Amniotic stem cell (primary cell): Measurements from ENCODE around the gene HSF2BP.
"Not testable (repeated sequence)": the region's sequence is repeated elsewhere in the genome, so short reads cannot be mapped to it uniquely, and the experiment has no call there.

ENCODE experiments used
- DNase-seq: peaks from one replicate; lab custom pipeline; 2025; lab: John Stamatoyannopoulos, UW

HSF2BP gene

GRCh38 chr21:43687566-43688399, 28.5 kb upstream of the HSF2BP start:
- DNase-seq, result no peak

GRCh38 chr21:43686811-43687565, 27.7 kb upstream of the HSF2BP start:
- DNase-seq, result no peak

DNA sequence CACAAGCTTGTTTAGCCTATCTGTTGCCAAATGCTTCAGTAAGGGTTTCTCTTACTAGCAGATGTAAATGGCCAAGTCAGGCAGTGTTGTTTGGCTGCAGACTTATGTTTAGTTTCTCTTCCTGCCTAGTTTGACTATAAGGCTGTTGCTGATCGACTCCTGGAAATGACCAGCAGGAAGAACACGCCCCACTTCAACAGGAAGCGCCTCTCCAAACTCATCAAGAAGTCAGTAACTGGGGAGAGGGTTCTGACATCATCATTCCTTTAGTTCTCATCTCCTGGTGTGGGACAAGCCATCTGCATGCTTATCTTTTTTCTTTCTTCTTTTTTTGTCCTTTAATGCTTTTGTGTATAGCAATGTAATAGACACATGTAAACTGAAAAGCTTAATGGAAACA, 25.1 kb upstream of the HSF2BP start:
- no peak for DNase-seq

DNA sequence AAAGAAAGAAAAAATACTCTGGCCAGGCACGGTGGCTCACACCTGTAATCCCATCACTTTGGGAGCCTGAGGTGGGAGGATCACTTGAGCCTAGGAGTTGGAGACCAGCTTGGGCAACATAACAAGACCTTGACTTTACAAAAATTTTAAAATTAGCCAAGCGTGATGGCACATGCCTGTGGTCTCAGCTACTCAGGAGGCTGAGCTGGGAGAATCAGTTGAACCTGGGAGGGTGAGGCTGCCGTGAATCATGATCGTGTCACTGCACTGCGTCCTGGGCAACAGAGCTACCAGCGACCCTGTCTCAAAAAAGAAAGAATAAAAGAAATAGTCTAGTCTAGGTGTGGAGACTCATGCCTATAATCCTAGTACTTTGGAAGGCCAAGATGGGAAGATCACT, 22.4 kb upstream of the HSF2BP start:
- no peak for DNase-seq

DNA sequence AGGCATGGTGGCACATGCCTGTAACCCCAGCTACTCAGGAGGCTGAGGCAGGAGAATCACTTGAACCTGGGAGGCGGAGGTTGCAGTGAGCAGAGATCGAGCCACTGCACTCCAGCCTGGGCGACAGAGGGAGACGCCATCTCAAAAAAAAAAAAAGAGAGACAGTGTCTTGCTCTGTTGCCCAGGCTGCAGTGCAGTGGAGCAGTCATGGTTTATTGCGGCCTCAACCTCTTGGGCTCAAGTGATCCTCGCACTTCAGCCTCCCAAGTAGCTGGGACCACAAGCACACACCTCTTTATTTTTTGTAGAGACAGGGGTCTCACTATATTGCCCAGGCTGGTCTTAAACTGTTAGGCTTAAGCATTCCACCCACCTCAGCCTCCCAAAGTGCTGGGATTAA, 21.1 kb upstream of the HSF2BP start:
- DNase-seq, result not testable (repeated sequence)

GRCh38 chr21:43679951-43680350, 20.7 kb upstream of the HSF2BP start:
- no peak for DNase-seq

- no peak for DNase-seq
Observed at GRCh38 chr21:43676391-43676790, 17.1 kb upstream of the HSF2BP start.

- DNase-seq, result no peak
Observed at GRCh38 chr21:43675871-43676270, 16.6 kb upstream of the HSF2BP start.

DNA sequence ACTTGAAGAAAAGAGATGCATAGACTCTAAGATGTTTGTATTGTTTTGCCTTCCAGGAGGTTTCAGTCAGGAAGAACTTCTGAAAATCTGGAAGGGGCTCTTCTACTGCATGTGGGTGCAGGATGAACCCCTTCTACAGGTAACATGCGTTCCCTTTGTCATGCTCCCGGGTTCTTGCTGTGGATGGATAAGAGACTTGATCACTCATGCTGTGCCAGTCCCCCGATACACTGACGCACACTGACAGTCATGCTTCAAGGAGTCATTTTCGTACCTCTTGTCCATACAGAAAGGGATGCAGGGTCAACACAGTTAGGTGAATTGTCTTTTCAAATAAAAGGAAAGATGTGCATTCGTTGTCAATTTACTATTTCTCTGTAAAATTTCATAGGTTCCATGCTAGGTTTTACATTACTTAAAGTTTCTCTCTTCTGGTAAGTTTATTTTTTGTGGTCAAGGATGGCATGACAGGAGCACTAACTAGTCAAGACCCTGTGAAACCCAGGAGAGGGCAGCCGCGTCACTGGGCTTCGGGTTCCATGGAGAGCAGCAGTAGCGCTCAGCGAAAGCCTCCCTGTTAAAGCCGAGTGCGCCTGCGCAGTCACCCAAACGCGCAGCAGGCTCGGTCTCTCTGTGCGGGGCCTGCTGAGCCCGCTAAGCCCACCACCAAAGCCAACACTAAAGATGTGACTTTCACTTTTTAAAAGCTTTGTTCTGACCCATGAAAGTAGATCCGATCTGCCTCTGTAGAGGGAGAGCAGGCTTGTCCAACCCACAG, 10.7 kb upstream of the HSF2BP start:
- DNase-seq, result no peak

- DNase-seq, result no peak
Observed at GRCh38 chr21:43667191-43667904, 8.1 kb upstream of the HSF2BP start.

DNA sequence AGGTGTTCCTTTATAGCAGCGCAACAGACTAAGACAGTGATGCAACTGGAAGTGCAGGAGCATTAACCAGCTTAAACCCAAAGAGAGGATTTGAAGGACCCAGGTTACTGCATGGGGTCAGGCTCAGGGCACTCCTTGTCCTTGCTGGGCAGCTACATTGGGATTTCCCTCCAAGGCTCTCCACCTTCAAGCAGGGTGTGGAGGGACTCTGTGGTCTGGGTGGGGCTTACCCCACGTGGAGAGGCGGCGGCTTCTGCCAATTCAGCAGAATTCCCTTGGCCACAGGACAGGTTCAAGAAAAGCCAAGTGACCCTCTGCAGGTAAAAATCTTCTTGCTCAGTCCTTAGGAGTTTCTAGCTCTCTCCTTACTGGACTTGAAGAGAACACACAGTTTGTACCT, 6.6 kb upstream of the HSF2BP start:
- DNase-seq, result no peak

- DNase-seq, result no peak
Observed at GRCh38 chr21:43664358-43664757, 5.1 kb upstream of the HSF2BP start.

- no peak for DNase-seq
Observed at GRCh38 chr21:43663033-43663432, 3.7 kb upstream of the HSF2BP start.

DNA sequence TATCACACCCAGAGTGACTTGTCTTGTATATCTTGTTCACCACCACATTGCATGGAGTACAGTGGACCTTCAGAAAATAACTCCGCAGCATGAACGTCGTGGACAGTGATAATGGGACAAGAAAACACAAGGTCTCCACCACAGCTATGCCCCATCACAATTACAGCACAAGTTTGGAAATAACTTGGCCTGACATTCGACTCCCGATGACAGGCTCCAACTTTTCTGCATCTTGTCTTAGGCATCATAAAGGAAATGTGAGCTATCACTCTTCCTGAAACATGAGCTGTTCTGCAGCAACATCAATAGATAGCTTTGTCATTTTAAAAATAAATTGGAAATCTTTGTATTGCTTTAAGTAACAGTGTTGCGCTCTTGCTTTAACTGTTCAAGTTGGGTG, 3.0 kb upstream of the HSF2BP start:
- DNase-seq, result no peak

DNA sequence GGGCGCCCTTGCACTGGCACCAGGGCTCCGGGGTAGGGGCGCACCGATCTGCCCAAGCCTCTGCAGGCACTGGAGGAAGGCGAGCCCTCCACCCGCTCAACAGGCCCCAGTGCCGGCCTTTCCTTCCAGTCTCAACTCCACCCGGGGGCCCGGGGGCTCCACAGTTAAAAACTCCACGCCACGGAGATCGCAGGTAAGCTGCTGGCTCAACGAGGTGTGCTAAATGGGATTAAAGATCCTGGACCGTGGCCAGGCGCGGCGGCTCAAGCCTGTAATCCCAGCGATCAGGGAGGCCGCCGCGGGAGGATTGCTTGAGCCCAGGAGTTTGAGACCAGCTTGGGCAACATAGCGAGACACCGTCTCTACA, 536 bp downstream of the HSF2BP start:
- no peak for DNase-seq

GRCh38 chr21:43658088-43658741, 1.1 kb downstream of the HSF2BP start:
- DNase-seq, result no peak

GRCh38 chr21:43657355-43658087, 1.8 kb downstream of the HSF2BP start:
- DNase-seq, result no peak

DNA sequence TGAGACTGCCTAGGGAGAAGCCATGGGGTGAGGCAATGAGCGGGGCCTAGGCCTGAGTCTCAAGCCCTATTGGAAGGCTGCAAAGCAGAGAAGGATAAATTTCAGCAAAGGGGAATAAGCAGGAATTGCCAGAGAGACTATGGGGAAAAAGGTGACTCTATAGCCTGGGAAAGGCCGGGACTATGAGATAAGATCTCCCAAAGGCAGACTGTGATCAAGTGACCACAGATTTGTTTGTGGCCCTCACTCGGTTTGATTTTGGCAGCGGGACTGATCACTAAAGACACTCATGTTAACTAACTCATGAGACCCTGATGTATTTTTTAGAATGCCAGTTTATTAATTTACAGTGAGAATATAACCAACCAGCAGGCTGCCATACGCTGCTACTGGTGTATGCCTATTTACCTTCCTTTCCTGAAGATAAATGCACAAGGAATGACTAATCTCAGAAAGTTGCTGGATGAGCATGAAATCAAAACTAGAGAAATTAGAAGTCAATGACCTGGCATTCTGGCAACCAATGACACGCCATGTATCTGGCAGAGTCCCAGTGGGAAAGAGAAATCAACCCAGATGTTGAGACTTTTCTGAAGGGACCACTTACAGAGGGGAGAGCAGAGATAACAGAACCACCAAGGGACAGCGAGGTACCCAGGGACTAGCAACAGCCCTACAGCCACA, 4.3 kb downstream of the HSF2BP start:
- no peak for DNase-seq

GRCh38 chr21:43653626-43654025, 5.7 kb downstream of the HSF2BP start:
- DNase-seq, result no peak

- DNase-seq, result no peak
Observed at GRCh38 chr21:43652616-43653015, 6.7 kb downstream of the HSF2BP start.
